Fibroblast of lung (primary cell): ENCODE data around the gene PRKAR1A. TPM values are rescaled to one million over a fixed set of nuclear protein-coding genes. Genes with fewer than 3 reads are reported as not detected.

Experiments used
- DNase-seq, 2 donors: peaks; one replicate each; pipeline versions ENCODE4 v3.0.0 to v3.0.0-alpha.2; 2010; ENCODE audit warnings: low read depth in 2 of 2
- H2AFZ ChIP-seq: 2 replicates; pipeline ENCODE4 v1.5.1; 2012; ENCODE audit warnings: low read length, control low read depth, inconsistent platforms
- H3K27ac ChIP-seq: 2 replicates; pipeline ENCODE4 v1.5.1; 2011; ENCODE audit warnings: low read length, control low read depth; ENCODE audit not compliant: insufficient read depth
- H3K27me3 ChIP-seq: 2 replicates; pipeline ENCODE4 v1.5.1; 2011; ENCODE audit warnings: mild to moderate bottlenecking, low read length; ENCODE audit not compliant: control insufficient read depth, insufficient read depth
- H3K36me3 ChIP-seq: 2 replicates; pipeline ENCODE4 v1.5.1; 2011; ENCODE audit warnings: low read length; ENCODE audit not compliant: control insufficient read depth, insufficient read depth
- H3K4me1 ChIP-seq: 2 replicates; pipeline ENCODE4 v1.5.1; 2011; ENCODE audit warnings: low read length; ENCODE audit not compliant: control insufficient read depth, insufficient read depth; ENCODE audit errors: extremely low read depth
- H3K4me2 ChIP-seq: 2 replicates; pipeline ENCODE4 v1.5.1; 2011; ENCODE audit warnings: low read length, control low read depth; ENCODE audit not compliant: insufficient read depth; ENCODE audit errors: extremely low read depth
- H3K4me3 ChIP-seq, 4 experiments: fragments of 200-600 bp in 1 of 4; sonication (generic) in 1 of 4; replicated peaks in 1 of 4; 2 replicates each; pipeline ENCODE4 v1.5.1; 2011 to 2016; ENCODE audit warnings: low read length in 4 of 4, low read depth in 3 of 4, mild to moderate bottlenecking in 3 of 4, control low read depth in 2 of 4, inconsistent platforms in 1 of 4, mixed read lengths in 1 of 4; ENCODE audit not compliant: insufficient read depth in 1 of 4; ENCODE audit errors: control extremely low read depth in 1 of 4
- H3K79me2 ChIP-seq: 2 replicates; pipeline ENCODE4 v1.5.1; 2012; ENCODE audit warnings: mild to moderate bottlenecking, low read length, inconsistent platforms; ENCODE audit not compliant: control insufficient read depth, insufficient read depth
- H3K9ac ChIP-seq: 2 replicates; pipeline ENCODE4 v1.5.1; 2011; ENCODE audit warnings: mild to moderate bottlenecking, low read length, control low read depth; ENCODE audit not compliant: insufficient read depth
- H3K9me3 ChIP-seq: 2 replicates; pipeline ENCODE4 v1.5.1; 2012; ENCODE audit warnings: low read depth, low read length; ENCODE audit not compliant: control insufficient read depth, insufficient read depth
- H4K20me1 ChIP-seq: 2 replicates; pipeline ENCODE4 v1.5.1; 2011; ENCODE audit warnings: low read length; ENCODE audit not compliant: control insufficient read depth, insufficient read depth; ENCODE audit errors: extremely low read depth
- CTCF ChIP-seq, 2 donors: IDR thresholded peaks in 1 of 2; conservative IDR thresholded peaks in 1 of 2; 1 replicate in 1 of 2; 2 replicates in 1 of 2; pipeline ENCODE4 v1.5.1; 2011 to 2012; ENCODE audit warnings: low read length in 2 of 2, control low read depth in 1 of 2, inconsistent platforms in 1 of 2, low read depth in 1 of 2, mild to moderate bottlenecking in 1 of 2
- EZH2 ChIP-seq: IDR thresholded peaks from 2 replicates; pipeline ENCODE4 v1.5.1; 2012; ENCODE audit warnings: low read length, control low read depth, mild to moderate bottlenecking; ENCODE audit errors: missing control alignments
- polyA plus RNA-seq, 2 donors: library from polyadenylated mRNA; depleted of rRNA in 1 of 2; stranded (reverse) in 1 of 2; unstranded in 1 of 2; fragments of >200 nt; gene quantifications; 2 replicates each; pipeline ENCODE4 v1.2.1, GENCODE V29; 2011 to 2012; ENCODE audit warnings: missing spikeins in 1 of 2
- total RNA-seq: library from RNA; depleted of rRNA; stranded (reverse); fragments of >200 nt; gene quantifications from 2 replicates; pipeline ENCODE4 v1.2.1, GENCODE V29; 2014

The PRKAR1A gene
- total and polyA plus RNA-seq, 2 donors (not counting 1 experiment from before 2014, with no cell fraction given): 285 to 290 TPM

GRCh38 chr17:68527314-68527713 is 15.1 kb downstream of the PRKAR1A start:
- H3K36me3 ChIP-seq: peaks cover 9% of the 10 kb centered on the region
- no peak overlapping the region for H3K27ac ChIP-seq
- no peaks in the 10 kb centered on the region for H3K9me3 ChIP-seq
- no peaks in the 10 kb centered on the region for H3K27me3 ChIP-seq
- TF ChIP-seq CTCF (conservative IDR thresholded peaks at IDR 0.05 in 1 of 2, IDR thresholded peaks at IDR 0.05 in 1 of 2; ENCODE audit: low read depth in 1 of 2, low read length in 2 of 2) (no peak), EZH2 (no peak)
- H2AFZ ChIP-seq: no peak overlapping the region
- DNase-seq: no peak
- H3K79me2 ChIP-seq: peaks cover 6% of the 10 kb centered on the region
- no peak overlapping the region for H3K4me2 ChIP-seq
- no peaks in the 10 kb centered on the region for H3K4me1 ChIP-seq
- no peak overlapping the region for H3K4me3 ChIP-seq
- H4K20me1 ChIP-seq: no peaks in the 10 kb centered on the region
- no peak overlapping the region for H3K9ac ChIP-seq

GRCh38 chr17:68531252-68531651 is 19.0 kb downstream of the PRKAR1A start:
- TF ChIP-seq EZH2: no peak
- H3K27ac ChIP-seq: no peak overlapping the region
- no peak overlapping the region for H2AFZ ChIP-seq
- H3K79me2 ChIP-seq: no peaks in the 10 kb centered on the region
- DNase-seq: no peak
- no peaks in the 10 kb centered on the region for H3K9me3 ChIP-seq
- H3K27me3 ChIP-seq: no peaks in the 10 kb centered on the region
- no peak overlapping the region for H3K4me3 ChIP-seq
- peaks cover 9% of the 10 kb centered on the region for H3K36me3 ChIP-seq
- no peaks in the 10 kb centered on the region for H4K20me1 ChIP-seq
- H3K9ac ChIP-seq: no peak overlapping the region
- H3K4me2 ChIP-seq: no peak overlapping the region
- no peaks in the 10 kb centered on the region for H3K4me1 ChIP-seq

GRCh38 chr17:68532826-68533225 is 20.6 kb downstream of the PRKAR1A start:
- H3K4me1 ChIP-seq: no peaks in the 10 kb centered on the region
- no peak overlapping the region for H3K27ac ChIP-seq
- H3K79me2 ChIP-seq: no peaks in the 10 kb centered on the region
- no peak overlapping the region for H3K9ac ChIP-seq
- no peak overlapping the region for H3K4me3 ChIP-seq
- peaks cover 13% of the 10 kb centered on the region for H3K36me3 ChIP-seq
- no peaks in the 10 kb centered on the region for H3K9me3 ChIP-seq
- DNase-seq: no peak
- H4K20me1 ChIP-seq: no peaks in the 10 kb centered on the region
- TF ChIP-seq CTCF (conservative IDR thresholded peaks at IDR 0.05 in 1 of 2, IDR thresholded peaks at IDR 0.05 in 1 of 2; ENCODE audit: low read depth in 1 of 2, low read length in 2 of 2) (no peak), EZH2 (no peak)
- no peak overlapping the region for H2AFZ ChIP-seq
- H3K4me2 ChIP-seq: no peak overlapping the region
- H3K27me3 ChIP-seq: no peaks in the 10 kb centered on the region
